HG03095 (cell line): ENCODE measurements around the gene DSCAM.
"Not testable (repeated sequence)": the region's sequence is repeated elsewhere in the genome, so short reads cannot be mapped to it uniquely, and the experiment has no call there.

Experiments used
- ATAC-seq: cut with Tn5 transposase; IDR thresholded peaks from one replicate; pipeline ENCODE4 v1.9.1; 2021; ENCODE audit warnings: moderate library complexity; ENCODE audit not compliant: unreplicated experiment

The DSCAM gene

DNA sequence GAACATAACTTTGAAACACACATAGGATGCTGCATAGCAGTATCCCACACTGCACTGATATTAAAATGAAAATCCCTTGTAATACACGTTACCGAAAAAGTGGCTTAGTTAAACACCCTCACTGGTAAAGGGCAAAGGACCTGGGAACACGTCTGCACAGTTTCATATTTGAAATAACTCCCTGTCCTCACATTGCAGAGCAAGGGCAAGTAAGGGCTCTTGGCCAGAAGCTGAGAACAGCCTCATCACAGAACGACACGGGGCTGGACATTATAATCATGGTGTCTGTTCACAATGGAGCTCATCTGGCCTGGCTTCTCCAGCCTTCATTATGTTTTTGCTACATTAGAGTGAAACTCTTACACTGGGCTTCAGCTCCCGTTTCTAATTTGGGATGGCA lies 772.8 kb downstream of the DSCAM start:
- ATAC-seq: no peak

DNA sequence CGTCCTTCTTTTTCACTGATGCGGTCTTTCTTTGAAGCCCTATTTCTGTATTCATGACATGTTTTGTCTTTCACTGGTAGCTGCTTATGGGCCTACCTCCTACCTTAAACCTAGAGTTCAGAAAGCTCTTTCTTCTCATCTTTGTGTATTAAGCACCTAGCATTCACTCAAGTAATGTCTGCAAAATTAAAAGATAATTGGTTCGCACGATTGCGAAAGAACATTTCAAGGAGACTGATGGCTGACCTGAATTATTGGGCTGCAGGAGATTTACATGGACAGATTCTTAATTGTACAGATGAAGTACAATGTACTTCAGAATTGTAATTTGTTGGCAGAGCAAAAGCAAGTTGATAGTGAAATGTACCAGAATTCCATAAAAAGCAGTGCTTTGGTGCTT lies 773.3 kb downstream of the DSCAM start:
- no peak for ATAC-seq

DNA sequence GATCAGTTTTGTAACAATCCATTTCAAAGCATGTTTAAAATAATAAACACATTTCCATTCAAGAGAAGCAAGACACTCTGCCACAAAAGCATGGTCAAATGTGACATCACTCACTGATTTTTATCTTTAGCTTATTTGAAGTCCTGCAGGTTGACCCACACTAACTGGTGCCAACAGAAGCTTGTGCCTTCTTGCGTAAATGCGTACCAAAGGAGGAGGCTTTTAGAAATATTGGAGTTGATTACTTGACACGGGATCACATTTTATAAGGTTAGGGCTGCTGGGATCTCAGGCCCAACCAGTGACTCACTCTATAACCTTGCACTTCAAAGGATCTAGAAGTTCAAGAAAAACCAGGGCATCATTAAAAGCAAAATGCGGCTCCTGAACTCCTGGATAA lies 776.1 kb downstream of the DSCAM start:
- ATAC-seq: no peak

DNA sequence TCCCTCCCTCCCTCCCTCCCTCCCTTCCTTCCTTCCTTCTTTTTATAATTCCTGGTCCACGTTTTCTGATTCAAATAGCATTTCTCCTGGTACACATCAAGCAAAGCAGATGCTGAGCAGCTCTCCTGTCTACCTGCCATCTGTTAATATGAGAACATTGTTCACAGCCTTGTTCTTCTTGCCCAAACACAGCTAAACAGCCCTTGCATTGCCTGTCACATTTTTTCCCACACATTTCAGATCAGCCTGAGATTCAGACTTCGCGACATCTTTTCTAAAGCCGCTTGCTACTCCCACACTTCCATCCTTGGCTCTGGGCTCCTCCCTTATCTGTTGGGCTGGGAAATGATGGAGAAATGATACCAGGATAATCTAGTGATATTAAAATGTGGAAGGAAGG lies 779.2 kb downstream of the DSCAM start:
- no peak for ATAC-seq

DNA sequence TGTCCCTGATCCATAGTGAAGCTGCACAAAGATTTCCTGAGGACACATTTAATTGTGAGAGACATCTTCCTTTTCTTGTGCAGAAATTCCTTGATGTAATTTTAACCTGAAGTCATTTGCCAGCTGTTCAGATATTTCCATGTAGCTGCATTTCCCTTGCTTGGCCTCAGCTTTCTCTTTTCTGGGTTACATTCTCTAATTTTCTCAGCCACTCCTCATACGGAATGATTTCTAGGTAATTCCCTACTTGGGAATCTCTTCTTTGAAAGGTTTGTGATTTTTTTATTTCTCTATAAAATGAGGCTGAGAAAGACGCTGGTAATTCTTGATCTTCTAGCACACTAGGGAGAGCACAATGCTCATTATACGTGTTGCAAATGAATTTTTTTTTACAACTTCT lies 780.7 kb downstream of the DSCAM start:
- no peak for ATAC-seq

DNA sequence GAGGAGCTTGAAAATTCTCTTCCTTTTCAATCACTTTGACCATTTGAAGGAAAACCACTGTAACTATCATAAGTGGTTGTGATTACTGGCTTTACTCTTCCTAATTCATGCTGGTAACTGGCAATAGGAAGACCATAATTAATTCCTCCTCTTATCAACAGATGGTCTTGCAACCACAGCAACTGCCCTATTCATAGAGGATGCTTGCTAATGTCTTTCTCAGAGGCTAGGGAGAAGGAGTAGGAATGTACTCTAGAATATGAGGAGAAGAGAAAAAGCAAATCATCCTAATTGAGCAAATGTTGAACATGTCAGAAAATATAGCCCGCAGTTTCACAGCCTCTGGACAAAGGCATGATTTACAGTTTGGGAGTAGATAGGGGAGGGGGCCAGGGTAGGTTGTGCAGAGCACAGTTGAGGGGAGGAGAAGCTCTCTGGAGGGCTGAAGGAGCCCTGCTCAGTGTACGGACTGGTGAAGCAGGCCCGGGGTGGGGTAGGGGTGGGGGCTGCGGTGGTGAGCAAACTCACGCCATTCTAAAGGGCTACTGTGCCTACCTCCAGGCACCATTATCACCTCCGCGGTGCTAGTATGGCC lies 786.8 kb downstream of the DSCAM start:
- no peak for ATAC-seq

DNA sequence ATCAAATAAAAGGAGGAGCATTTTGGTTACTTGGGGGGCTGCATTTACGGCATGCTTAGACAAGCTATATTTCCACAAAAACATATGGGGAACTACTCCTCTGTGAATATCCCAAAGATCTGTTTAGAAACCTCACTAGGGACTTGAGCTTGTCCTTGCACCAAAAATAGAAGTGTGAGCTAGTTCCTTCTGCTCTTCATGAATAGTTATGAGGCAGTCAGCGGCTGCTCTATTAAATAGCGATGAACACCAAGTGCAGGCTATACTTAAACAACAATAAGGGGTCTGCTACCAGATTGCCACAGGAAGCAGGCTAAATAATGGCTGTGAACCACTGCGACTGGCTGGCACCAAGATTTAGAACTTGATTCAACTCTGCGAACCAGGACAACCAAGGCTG lies 789.6 kb downstream of the DSCAM start:
- no peak for ATAC-seq

DNA sequence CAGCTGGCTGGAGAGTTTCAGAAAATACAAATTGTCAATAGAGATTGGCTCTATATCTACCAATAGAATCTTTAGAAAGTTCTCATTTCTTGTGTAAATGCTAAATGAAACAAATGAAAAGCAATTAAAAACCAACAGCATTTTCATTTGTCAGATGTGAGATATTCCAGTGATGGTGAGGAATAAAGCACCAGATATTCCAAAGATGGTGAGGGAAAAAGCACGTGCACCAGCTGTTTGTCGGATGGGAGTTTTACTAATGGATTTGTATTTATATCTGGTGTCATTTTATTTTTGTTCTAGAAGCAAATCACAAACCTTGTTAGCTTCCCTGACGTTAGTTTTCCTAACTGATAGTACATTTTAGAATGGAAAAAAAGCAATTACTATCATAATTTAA lies 790.9 kb downstream of the DSCAM start:
- no peak for ATAC-seq

DNA sequence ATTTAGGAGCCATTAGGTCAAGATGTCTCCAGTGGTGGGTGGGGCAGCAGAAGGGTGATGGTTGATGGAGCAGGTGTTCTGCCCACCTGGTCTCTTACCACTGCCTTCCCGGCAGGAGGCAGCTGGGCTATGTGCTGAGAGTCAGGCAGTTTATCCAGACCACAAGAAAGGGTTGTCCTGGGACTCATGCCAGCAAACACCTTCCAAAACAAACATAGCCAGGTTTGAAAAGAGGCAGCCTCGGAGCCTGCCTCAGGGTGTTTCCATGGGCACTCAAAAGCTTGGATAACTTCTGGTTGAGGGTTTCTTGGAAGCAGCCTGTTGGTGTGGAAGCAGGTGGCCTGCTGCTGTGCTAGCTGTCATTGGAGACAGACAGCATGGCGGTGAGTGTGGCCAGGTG lies 792.6 kb downstream of the DSCAM start:
- ATAC-seq: no peak

DNA sequence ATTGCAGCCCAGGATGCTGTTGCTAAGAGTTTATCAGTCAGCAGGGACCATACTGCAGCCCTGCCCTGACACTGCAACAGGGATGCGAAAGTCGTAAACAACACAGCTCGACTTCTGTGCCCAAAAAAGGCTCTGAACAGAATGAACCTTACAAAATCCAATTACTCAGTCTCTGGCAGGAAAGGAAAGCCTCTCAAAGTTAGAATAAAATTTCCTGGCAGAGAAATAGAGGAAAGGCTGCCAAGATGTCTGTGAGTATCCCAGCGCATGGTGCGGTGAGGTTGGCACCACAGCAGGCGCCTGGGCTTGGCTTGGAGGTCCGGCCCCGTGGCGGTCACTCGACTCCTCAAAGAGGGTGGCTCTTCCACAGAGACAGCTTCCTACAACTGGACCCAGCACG lies 794.0 kb downstream of the DSCAM start:
- ATAC-seq: no peak

DNA sequence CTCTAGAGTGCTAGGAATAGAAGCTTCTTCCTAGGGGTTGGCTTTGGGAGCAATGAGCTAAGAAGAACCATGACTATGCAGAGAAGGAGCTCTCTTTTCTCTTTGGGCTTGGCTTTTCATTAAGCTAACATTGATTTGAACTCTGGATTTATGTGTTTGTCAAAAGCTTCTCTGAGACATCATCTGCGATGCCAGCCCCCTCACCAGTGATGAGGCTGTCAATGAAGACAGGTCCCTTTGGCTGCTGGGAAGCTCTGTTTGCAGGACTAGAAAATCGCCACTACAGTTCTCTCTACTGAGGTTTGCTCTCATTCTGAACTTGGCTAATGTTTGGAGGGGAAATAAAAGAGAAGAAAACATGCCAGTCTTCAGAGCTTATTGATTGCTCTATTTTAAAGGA lies 794.7 kb downstream of the DSCAM start:
- ATAC-seq: no peak

DNA sequence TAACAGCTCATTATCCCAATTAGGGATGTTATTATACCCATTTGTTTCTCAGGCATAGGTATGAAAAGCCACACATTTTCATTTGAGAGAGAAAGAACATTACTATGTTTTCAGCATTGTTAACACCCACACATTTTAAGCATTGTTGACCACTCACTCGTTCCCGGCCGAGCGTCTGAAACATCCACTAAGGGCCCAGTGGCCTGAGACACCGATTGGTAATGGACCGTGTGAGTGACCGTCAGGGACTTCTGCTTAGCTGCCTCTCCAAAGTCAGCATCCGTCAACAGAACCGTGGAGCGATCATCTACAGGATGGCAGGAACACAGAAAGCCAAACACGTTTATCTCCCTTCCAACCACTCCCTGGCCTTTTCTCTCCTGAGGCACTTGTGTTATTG lies 795.2 kb downstream of the DSCAM start:
- ATAC-seq: no peak

DNA sequence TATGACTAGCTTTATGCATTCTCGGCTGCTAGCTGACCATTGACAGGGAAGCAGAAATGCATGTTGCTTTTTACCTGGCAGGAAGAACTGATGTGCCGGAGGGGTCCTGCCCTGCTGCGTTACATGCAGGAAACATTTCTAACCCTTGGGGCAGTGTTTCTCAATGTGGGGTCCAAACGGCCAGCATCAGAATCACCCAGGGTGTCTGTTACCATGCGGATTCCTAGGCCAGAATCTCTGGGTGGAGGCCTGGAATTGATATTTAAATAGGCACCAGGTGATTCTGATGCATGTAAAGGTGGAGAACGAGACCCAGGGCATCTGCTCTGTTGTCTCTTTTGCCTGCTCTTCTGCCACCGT lies 797.0 kb downstream of the DSCAM start:
- no peak for ATAC-seq

DNA sequence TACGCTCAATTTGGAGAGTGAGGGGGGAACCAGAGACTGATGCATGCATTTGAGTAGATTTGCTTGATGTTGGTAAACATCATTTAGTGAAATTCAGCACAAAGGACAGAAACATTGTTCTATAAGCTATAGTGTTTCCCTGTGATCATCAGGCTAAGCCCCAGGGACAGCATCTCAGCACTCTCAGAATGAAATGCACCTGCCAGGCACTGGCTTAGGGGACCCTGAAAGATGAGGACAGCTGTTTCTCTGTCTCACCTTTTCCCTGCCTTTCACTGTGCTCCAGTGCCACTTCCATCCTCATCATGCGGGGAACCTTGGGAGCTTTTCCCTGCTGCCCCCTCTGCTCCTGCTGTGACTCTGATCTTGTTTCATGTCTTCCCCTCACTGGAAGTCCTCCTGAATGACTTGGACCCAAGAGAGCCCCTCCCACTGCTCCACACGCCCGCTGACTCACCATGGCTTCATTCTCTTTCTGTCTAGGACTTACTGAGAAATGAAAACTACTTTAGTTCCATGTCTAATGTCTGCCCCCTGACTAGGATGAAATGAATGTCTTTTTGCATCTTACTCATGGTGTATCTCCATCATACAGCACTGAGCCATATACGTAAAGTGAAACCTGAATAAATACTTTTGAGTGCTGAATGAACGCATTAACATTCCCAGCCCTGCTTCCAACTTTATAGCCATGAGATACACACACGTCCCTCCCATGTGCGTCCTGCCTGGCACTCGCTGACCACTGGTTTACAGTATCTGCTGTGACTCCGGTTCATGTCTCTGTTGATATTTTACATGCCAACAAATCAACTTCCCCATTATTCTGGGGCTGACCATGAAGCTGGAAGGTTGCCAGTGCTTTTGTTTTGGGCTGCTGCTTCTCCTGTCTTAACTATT lies 797.7 kb downstream of the DSCAM start:
- ATAC-seq: no peak

DNA sequence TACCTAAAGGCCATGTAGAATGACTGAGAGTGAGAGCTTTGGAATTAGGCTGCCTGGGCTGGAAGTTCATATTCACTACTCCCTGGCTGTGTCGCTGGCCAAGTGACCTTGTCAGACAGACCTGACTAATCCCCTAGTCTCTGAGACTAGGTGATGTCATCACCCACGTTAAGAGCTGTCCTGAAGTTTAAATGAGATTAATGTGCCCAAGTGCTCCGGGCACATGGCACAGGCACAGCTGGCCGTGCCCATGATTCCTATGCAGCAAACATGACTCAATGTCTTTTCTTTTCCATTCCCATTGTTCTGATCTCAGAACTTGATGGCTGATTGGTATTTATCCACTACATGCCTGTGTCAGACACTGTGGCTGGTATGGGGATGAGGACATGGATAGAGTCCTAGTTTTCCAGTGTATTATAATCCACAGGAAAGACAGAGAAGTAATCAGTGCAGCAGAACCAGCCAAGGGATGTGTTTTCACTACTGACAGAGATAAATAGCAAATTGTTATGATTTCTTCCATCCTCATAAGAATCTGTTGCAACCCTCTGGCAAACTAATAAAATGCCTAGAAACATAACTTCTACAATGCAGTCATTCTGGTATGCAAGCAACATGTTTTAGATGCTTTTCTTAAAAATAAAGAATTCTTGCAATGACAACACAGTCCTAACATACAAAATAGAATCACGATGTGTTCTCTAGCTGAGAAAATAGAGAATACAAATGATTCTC lies 798.8 kb downstream of the DSCAM start:
- no peak for ATAC-seq

DNA sequence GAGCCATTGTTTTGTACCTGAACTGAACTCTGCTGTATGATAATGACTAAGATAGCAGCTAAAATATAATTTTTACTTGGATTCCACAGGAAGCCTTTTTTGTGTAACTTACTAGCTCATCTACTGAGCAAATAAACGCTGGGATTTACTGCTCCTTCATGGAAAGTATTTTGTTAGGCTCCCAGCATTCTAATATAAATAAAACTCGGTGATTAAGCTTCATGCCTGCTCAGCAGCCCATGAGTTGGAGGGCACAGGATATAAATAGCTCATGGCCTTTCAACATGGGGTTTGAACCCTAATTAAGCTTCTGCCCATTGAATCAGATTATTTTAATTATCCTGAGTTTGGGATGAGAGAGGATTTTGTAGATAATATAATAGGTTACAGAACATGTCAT lies 799.7 kb downstream of the DSCAM start:
- ATAC-seq: no peak

DNA sequence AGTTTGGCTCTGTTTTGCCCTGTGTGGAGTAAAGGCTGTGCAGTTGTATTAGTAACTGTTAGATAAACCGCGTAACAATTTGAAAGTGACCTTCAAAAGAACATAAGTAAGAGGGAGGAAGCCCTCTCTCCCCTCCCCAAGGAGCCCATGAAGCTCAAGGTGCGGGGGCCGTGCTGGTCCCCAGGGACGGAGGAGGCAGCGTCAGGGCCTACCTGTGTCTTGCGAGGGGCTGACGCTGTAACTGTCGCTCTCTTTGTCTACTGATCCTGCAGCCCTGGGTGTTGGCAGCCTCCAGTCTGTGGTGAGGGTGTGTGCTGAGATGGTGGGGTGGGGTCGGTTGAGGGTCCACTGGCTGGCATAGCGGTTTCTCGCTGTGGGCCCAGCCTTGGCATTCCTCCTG lies 803.1 kb downstream of the DSCAM start:
- ATAC-seq: no peak

DNA sequence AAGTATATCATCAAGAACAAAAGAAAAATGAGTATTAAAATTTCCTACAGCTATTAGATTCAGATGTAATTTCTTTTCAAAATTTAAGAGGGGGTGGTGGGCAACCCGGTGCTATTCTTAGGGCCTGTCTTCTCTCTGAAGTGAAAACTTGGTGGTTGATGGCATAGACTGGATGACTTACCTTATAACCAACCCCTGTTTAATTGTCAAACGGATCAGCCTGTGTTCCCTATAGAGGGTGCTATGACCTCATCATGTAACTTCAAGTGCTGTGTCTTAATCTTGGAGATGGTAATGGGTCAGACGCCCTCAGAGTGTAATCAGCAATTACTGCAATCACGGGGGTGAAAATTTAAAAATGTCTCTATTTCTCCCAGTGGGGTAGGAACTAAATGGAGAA lies 803.5 kb downstream of the DSCAM start:
- ATAC-seq: no peak

DNA sequence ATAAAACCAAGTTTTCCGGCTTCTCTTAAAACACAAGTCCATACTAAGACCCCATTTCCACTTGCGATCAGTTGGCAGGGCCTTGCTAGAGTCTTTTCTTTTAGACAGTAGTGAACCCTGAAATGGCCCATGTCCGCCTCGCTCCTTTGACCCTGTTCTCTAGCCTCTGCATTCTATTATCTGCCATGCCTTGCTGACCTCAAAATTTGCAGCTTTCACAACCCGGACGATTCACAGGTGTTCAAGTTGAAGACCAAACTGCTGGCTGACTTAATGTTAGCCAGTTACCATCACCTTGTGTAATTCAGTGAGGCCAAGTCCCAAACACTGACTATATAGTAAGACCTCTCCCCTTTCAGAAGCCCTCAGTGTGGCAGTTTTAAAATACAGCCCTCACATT lies 805.5 kb downstream of the DSCAM start:
- ATAC-seq: no peak

DNA sequence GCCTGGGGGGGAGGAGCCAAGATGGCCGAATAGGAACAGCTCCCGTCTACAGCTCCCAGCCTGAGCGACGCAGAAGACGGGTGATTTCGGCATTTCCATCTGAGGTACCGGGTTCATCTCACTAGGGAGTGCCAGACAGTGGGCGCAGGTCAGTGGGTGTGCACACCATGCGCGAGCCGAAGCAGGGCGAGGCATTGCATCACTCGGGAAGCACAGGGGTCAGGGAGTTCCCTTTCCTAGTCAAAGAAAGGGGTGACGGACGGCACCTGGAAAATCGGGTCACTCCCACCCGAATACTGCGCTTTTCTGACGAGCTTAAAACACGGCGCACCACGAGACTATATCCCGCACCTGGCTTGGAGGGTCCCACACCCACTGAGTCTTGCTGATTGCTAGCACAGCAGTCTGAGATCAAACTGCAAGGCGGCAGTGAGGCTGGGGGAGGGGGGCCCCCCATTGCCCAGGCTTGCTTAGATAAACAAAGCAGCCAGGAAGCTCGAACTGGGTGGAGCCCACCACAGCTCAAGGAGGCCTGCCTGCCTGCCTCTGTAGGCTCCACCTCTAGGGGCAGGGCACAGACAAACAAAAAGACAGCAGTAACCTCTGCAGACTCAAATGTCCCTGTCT lies 813.7 kb downstream of the DSCAM start:
- not testable (repeated sequence) for ATAC-seq

DNA sequence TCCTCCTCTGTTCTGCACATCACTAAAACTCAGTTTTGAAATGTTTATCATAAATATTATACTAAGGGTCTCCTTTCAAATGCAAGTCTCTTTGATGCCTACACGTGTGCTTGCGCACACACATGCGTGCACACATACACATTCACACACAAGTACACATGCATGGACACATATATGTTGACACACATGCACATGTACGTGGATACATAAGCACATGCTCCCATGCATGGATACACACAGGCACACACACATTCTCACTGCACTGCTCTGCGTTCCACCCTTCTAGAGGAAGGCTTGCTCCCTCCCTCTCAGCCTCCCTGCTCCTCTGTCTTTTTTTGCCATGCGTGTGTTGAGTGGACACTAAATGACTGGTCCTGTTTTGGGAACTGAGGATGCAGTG lies 817.1 kb downstream of the DSCAM start:
- ATAC-seq: no peak

DNA sequence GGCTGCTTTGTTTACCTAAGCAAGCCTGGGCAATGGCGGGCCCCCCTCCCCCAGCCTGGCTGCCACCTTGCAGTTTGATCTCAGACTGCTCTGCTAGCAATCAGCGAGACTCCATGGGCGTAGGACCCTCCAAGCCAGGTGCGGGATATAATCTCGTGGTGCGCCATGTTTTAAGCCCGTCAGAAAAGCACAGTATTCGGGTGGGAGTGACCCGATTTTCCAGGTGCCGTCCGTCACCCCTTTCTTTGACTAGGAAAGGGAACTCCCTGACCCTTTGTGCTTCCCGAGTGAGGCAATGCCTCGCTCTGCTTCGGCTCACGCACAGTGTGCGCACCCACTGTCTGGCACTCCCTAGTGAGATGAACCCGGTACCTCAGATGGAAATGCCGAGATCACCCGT lies 818.6 kb downstream of the DSCAM start:
- ATAC-seq: not testable (repeated sequence)
